Gastrocnemius medialis (tissue), 4 donors: ENCODE measurements around the gene FGF21.

Experiments
- POLR2A ChIP-seq, 2 donors: fragments of 450-650 bp; IDR thresholded peaks; one replicate each; pipeline ENCODE4 v1.6.1; 2017; ENCODE audit warnings: antibody characterized with exemption in 2 of 2, mild to moderate bottlenecking in 2 of 2, moderate library complexity in 2 of 2
- TF ChIP-seq, protein P1 (sequence below), 5 experiments: fragments of 450-650 bp in 3 of 5; fragments of 200-600 bp in 2 of 5; sonication (generic) in 2 of 5; IDR thresholded peaks in 4 of 5; conservative IDR thresholded peaks in 1 of 5; 1 replicate in 4 of 5; 2 replicates in 1 of 5; pipeline ENCODE4 v1.5.1; 2016 to 2019; ENCODE audit warnings: antibody characterized with exemption in 5 of 5, mild to moderate bottlenecking in 3 of 5, moderate library complexity in 3 of 5

DNA sequence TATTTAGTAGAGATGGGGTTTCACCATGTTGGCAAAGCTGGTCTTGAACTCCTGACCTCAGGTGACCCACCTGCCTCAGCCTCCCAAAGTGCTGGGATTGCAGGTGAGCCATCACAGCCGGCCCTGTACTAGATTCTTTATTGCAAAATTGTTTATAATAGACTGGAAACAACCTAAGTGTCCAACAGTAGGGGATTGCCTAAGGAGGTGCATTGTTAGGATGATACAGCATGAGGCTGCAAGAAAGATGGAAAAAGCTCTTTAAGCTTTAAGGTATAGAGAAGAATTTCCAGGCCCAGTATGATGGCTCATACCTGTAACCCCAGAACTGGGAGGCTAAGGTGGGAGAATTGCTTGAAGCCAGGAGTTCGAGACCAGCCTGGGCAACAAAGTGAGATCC, 47.3 kb downstream of the FGF21 start:
- TF ChIP-seq POLR2A (IDR thresholded peaks at IDR 0.05), result no peak
- TF ChIP-seq, protein P1, sequence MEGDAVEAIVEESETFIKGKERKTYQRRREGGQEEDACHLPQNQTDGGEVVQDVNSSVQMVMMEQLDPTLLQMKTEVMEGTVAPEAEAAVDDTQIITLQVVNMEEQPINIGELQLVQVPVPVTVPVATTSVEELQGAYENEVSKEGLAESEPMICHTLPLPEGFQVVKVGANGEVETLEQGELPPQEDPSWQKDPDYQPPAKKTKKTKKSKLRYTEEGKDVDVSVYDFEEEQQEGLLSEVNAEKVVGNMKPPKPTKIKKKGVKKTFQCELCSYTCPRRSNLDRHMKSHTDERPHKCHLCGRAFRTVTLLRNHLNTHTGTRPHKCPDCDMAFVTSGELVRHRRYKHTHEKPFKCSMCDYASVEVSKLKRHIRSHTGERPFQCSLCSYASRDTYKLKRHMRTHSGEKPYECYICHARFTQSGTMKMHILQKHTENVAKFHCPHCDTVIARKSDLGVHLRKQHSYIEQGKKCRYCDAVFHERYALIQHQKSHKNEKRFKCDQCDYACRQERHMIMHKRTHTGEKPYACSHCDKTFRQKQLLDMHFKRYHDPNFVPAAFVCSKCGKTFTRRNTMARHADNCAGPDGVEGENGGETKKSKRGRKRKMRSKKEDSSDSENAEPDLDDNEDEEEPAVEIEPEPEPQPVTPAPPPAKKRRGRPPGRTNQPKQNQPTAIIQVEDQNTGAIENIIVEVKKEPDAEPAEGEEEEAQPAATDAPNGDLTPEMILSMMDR (IDR thresholded peaks at IDR 0.05 in 4 of 5, conservative IDR thresholded peaks at IDR 0.05 in 1 of 5), result no peak
